GM10266 (cell line): Measurements from ENCODE around the gene TEKT5.

Experiments
- DNase-seq: peaks from one replicate; pipeline ENCODE4 v3.0.0; 2012; ENCODE audit errors: extremely low spot score
- TF ChIP-seq, protein P1 (sequence below): IDR thresholded peaks from 2 replicates; pipeline ENCODE4 v1.5.1; 2012; ENCODE audit warnings: mild to moderate bottlenecking, low read depth; ENCODE audit not compliant: control insufficient read depth, insufficient read depth; ENCODE audit errors: missing control alignments

Gene TEKT5

GRCh38 chr16:10579965-10580882 lies 114.5 kb downstream of the TEKT5 start, which contains the start of gene EMP2:
Gene EMP2, minus strand, starts transcription at chr16:10580598. Its CDS starts 32,981 bp downstream, at chr16:10547617.
- peak; percentile 65 for DNase-seq
- TF ChIP-seq, protein P1, sequence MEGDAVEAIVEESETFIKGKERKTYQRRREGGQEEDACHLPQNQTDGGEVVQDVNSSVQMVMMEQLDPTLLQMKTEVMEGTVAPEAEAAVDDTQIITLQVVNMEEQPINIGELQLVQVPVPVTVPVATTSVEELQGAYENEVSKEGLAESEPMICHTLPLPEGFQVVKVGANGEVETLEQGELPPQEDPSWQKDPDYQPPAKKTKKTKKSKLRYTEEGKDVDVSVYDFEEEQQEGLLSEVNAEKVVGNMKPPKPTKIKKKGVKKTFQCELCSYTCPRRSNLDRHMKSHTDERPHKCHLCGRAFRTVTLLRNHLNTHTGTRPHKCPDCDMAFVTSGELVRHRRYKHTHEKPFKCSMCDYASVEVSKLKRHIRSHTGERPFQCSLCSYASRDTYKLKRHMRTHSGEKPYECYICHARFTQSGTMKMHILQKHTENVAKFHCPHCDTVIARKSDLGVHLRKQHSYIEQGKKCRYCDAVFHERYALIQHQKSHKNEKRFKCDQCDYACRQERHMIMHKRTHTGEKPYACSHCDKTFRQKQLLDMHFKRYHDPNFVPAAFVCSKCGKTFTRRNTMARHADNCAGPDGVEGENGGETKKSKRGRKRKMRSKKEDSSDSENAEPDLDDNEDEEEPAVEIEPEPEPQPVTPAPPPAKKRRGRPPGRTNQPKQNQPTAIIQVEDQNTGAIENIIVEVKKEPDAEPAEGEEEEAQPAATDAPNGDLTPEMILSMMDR = peak; percentile 26

DNA sequence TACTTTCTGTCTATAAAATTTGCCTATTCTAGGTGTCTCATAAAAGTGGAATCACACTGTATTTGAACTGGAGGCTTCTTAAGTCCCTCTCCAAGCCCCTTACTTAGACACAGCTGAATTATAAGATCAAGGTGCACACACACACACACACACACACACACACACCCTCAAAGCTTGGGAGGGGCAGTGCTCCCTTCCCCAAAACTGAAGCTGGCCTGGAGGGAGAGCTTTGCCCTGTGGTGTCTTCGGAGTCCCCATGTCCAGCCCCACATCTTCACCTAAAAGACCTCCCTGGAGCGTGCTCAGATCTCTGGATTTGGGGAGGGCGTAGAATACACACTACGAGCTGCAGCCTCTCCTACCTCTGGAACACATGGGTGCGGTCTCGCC lies 115.2 kb downstream of the TEKT5 start:
- TF ChIP-seq, protein P1 = no peak
- no peak for DNase-seq

DNA sequence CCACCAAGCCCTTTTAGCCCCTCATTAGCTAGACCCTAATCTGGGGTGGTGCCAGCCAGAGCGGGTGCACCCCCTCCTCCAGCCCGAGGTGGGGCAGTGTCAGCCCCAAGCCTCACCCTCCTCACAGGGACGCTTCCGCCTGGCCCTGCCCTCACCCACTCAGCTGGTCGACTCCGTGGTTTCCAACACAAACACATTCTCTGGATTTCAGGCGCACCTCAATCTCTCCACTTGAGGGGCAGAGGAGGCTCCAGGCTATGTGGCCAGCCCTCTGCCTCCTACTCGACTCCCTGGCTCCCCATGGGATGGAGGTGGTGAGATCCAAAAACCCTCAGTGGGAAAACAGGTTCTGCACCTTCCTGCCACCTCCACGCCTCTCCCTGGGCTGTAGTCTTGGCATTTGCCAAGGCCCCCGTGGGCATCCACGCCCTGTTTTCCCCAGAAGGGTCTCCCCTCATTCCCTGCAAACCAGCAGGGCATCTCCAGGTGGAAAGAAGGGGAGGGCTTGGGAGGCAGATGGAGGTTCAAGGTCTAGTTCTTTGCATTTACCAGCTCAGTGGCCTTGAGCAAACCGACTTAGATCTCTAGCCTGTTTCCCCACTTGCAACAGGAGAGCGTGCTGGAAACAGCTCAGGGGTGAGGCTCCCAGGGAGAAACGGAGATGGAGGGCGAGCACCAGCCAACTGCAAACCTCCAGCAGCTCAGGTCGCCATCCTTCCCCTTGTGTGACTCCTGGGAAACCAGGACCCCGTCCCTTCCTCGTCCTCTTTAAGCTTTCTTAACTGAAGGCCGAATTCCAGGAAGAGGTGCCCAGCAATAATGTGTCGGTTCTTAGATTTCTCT lies 116.0 kb downstream of the TEKT5 start:
- TF ChIP-seq, protein P1 = no peak
- no peak for DNase-seq
